ENCODE results near the gene ARL6IP6. TPM values are rescaled to one million over a fixed set of nuclear protein-coding genes. Genes with fewer than 3 reads are reported as not detected.

ARL6IP6 gene
- total and polyA plus RNA-seq, 2 of the 13 experiments (the other 11 are each of a cell fraction or from before 2014, with no cell fraction given) = 45.0 to 65.9 TPM

DNA sequence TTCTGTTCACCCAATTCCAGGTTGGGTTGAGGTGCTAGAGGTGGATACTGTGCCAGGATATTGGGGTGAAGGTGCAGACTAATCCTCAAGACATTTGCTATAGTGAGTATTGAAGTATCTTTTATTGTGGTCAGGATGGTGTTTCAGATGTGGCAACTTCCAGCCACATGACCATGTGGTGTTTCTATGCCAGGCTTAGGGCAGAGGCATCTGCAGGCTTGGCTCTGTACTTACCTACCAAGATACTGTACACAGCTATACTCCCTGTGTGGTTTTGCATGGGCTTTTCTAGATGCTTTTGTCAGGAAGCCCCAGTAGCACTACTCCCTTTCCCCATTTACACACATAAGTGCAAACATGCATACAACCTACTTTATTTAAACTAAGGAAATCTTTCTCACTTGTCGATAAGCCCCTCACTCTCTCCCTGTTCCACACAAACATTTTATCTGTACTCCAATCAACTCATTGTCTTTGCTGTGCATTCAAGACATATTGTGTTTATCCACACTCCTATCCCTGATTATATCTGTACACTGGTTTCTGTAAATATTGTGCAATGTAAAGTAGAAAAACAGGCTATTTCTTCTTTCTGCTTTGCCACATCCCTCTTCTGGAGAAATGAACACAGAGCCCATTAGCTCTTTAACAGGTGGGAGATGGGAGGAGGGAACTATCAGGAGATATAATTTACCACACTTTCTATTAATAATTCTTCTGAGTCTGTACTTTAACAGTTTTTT is 12.3 kb downstream of the ARL6IP6 start (continued):
- TF ChIP-seq FOXK1 (CRISPR knock-in tag; IDR thresholded peaks at IDR 0.05; ENCODE audit: borderline replicate concordance, low read depth) (no peak), ZKSCAN8 (CRISPR knock-in tag; IDR thresholded peaks at IDR 0.05; ENCODE audit: borderline replicate concordance) (no peak), CEBPG (CRISPR knock-in tag; IDR thresholded peaks at IDR 0.05) (peak; percentile 72), ZNF720 (CRISPR knock-in tag; IDR thresholded peaks at IDR 0.05) (no peak), HOXA3 (CRISPR knock-in tag; IDR thresholded peaks at IDR 0.05) (no peak), SNRNP70 (IDR thresholded peaks at IDR 0.05; ENCODE audit: low read depth, low read length) (no peak), SOX13 (IDR thresholded peaks at IDR 0.05) (no peak), SOX13 (CRISPR knock-in tag; conservative IDR thresholded peaks at IDR 0.05 in 1 of 2, IDR thresholded peaks at IDR 0.05 in 1 of 2) (peak in 1 of 2 experiments; percentile 65; a peak in 1 of 4 replicates), FOXA3 (CRISPR knock-in tag; IDR thresholded peaks at IDR 0.05) (0 out of 2 replicates have a peak, but pooled peaks have one; percentile 51), HMG20A (CRISPR knock-in tag; IDR thresholded peaks at IDR 0.05; ENCODE audit: borderline replicate concordance) (peak; percentile 25; the same call in 1 of the 2 replicates), JUN (CRISPR knock-in tag; IDR thresholded peaks at IDR 0.05) (no peak), FOXA1 (IDR thresholded peaks at IDR 0.05) (no peak), FOXA1 (CRISPR knock-in tag; IDR thresholded peaks at IDR 0.05) (0 out of 2 replicates have a peak, but pooled peaks have one; percentile 10), CHD2 (IDR thresholded peaks at IDR 0.05; ENCODE audit: low read depth, low read length) (no peak), CEBPB (IDR thresholded peaks at IDR 0.05; ENCODE audit: borderline replicate concordance, low read depth, low read length) (peak; percentile 84), SMYD3 (CRISPR knock-in tag; IDR thresholded peaks at IDR 0.05) (no peak), GATAD2A (CRISPR knock-in tag; IDR thresholded peaks at IDR 0.05) (peak; percentile 39; the same call in 1 of the 2 replicates)
- TF ChIP-seq, protein P1, sequence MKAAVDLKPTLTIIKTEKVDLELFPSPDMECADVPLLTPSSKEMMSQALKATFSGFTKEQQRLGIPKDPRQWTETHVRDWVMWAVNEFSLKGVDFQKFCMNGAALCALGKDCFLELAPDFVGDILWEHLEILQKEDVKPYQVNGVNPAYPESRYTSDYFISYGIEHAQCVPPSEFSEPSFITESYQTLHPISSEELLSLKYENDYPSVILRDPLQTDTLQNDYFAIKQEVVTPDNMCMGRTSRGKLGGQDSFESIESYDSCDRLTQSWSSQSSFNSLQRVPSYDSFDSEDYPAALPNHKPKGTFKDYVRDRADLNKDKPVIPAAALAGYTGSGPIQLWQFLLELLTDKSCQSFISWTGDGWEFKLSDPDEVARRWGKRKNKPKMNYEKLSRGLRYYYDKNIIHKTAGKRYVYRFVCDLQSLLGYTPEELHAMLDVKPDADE (CRISPR knock-in tag; IDR thresholded peaks at IDR 0.05) = no peak
- TF ChIP-seq, protein P2, sequence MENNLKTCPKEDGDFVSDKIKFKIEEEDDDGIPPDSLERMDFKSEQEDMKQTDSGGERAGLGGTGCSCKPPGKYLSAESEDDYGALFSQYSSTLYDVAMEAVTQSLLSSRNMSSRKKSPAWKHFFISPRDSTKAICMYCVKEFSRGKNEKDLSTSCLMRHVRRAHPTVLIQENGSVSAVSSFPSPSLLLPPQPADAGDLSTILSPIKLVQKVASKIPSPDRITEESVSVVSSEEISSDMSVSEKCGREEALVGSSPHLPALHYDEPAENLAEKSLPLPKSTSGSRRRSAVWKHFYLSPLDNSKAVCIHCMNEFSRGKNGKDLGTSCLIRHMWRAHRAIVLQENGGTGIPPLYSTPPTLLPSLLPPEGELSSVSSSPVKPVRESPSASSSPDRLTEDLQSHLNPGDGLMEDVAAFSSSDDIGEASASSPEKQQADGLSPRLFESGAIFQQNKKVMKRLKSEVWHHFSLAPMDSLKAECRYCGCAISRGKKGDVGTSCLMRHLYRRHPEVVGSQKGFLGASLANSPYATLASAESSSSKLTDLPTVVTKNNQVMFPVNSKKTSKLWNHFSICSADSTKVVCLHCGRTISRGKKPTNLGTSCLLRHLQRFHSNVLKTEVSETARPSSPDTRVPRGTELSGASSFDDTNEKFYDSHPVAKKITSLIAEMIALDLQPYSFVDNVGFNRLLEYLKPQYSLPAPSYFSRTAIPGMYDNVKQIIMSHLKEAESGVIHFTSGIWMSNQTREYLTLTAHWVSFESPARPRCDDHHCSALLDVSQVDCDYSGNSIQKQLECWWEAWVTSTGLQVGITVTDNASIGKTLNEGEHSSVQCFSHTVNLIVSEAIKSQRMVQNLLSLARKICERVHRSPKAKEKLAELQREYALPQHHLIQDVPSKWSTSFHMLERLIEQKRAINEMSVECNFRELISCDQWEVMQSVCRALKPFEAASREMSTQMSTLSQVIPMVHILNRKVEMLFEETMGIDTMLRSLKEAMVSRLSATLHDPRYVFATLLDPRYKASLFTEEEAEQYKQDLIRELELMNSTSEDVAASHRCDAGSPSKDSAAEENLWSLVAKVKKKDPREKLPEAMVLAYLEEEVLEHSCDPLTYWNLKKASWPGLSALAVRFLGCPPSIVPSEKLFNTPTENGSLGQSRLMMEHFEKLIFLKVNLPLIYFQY (CRISPR knock-in tag; IDR thresholded peaks at IDR 0.05; ENCODE audit: borderline replicate concordance) = no peak
- TF ChIP-seq, protein P3, sequence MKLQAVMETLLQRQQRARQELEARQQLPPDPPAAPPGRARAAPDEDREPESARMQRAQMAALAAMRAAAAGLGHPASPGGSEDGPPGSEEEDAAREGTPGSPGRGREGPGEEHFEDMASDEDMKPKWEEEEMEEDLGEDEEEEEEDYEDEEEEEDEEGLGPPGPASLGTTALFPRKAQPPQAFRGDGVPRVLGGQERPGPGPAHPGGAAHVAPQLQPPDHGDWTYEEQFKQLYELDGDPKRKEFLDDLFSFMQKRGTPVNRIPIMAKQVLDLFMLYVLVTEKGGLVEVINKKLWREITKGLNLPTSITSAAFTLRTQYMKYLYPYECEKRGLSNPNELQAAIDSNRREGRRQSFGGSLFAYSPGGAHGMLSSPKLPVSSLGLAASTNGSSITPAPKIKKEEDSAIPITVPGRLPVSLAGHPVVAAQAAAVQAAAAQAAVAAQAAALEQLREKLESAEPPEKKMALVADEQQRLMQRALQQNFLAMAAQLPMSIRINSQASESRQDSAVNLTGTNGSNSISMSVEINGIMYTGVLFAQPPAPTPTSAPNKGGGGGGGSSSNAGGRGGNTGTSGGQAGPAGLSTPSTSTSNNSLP (IDR thresholded peaks at IDR 0.05; ENCODE audit: low read depth, low read length) = no peak
- TF ChIP-seq, protein P4, sequence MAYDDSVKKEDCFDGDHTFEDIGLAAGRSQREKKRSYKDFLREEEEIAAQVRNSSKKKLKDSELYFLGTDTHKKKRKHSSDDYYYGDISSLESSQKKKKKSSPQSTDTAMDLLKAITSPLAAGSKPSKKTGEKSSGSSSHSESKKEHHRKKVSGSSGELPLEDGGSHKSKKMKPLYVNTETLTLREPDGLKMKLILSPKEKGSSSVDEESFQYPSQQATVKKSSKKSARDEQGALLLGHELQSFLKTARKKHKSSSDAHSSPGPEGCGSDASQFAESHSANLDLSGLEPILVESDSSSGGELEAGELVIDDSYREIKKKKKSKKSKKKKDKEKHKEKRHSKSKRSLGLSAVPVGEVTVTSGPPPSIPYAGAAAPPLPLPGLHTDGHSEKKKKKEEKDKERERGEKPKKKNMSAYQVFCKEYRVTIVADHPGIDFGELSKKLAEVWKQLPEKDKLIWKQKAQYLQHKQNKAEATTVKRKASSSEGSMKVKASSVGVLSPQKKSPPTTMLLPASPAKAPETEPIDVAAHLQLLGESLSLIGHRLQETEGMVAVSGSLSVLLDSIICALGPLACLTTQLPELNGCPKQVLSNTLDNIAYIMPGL (CRISPR knock-in tag; IDR thresholded peaks at IDR 0.05; ENCODE audit: borderline replicate concordance in 1 of 2, low read depth in 1 of 2) = no peak
